IPS-NIHi11 (cell line): ENCODE measurements around the gene ADA.

Experiments
- DNase-seq: peaks from one replicate; pipeline ENCODE4 v3.0.0; 2012; ENCODE audit warnings: mixed read lengths, low spot score

ADA gene

GRCh38 chr20:44624152-44624551 lies 27.3 kb downstream of the ADA start:
- no peak for DNase-seq

- DNase-seq, result no peak
Observed at GRCh38 chr20:44622501-44623270, 28.8 kb downstream of the ADA start.

GRCh38 chr20:44621939-44622338 lies 29.6 kb downstream of the ADA start:
- no peak for DNase-seq

GRCh38 chr20:44621325-44621724 lies 30.2 kb downstream of the ADA start:
- DNase-seq, result no peak

GRCh38 chr20:44620030-44620429 lies 31.5 kb downstream of the ADA start:
- DNase-seq, result no peak

- DNase-seq, result no peak
Observed at GRCh38 chr20:44619294-44619693, 32.2 kb downstream of the ADA start.

GRCh38 chr20:44618318-44618731 lies 33.2 kb downstream of the ADA start:
- DNase-seq, result no peak

GRCh38 chr20:44616604-44616964 lies 34.9 kb downstream of the ADA start:
- peak; percentile 49 for DNase-seq

- DNase-seq, result no peak
Observed at GRCh38 chr20:44615876-44616603, 35.5 kb downstream of the ADA start.

GRCh38 chr20:44615169-44615791 lies 36.2 kb downstream of the ADA start:
- DNase-seq, result peak; percentile 38

GRCh38 chr20:44614525-44614924 lies 37.0 kb downstream of the ADA start:
- DNase-seq, result no peak

GRCh38 chr20:44613575-44613974 lies 37.9 kb downstream of the ADA start:
- no peak for DNase-seq

GRCh38 chr20:44610313-44610962 lies 41.1 kb downstream of the ADA start:
- no peak for DNase-seq

- peak; percentile 92 for DNase-seq
Observed at GRCh38 chr20:44609516-44610312, 41.8 kb downstream of the ADA start.

GRCh38 chr20:44609006-44609515 lies 42.4 kb downstream of the ADA start:
- no peak for DNase-seq

- DNase-seq, result no peak
Observed at GRCh38 chr20:44606725-44607441, 44.6 kb downstream of the ADA start.

- peak; percentile 47 for DNase-seq
Observed at GRCh38 chr20:44603327-44603726, 48.2 kb downstream of the ADA start.

- no peak for DNase-seq
Observed at GRCh38 chr20:44601801-44602204, 49.7 kb downstream of the ADA start.

- no peak for DNase-seq
Observed at GRCh38 chr20:44601236-44601671, 50.2 kb downstream of the ADA start.

- DNase-seq, result no peak
Observed at GRCh38 chr20:44600758-44601201, 50.7 kb downstream of the ADA start.

GRCh38 chr20:44600301-44600700 lies 51.2 kb downstream of the ADA start:
- no peak for DNase-seq
